ENCODE data around the gene GRAMD1B. TPM values are rescaled to one million over a fixed set of nuclear protein-coding genes. Genes with fewer than 3 reads are reported as not detected.

GRAMD1B gene
- total and polyA plus RNA-seq, 12 donors: 7.3 to 41.0 (median 21.0) TPM

DNA sequence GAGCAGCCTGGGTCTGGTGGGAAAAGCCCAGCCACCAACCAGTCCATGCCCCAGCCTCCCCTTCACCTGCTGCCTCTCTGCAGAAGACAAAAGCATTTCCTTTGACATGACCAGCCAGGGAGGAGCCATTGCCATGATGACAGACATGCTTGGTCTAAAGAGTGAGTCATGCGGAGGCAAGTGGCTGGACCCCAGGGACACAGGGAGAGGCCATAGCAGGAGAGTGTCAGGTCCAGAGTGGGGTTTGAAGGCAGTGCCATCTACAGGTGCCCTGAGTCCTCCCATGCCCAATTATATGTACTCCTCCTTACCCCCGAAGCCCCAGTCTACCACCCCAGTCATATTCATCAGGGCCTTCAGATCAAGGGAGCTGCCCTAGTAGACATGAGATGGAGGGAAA, 157.0 kb downstream of the GRAMD1B start:
- peaks cover 0 to 4% (median 0%) of the 10 kb centered on the region in 7 donors for H3K27me3 ChIP-seq
- WGBS, 2 donors: 95 to 100% methylated on average over 2 of the region's 2 CpGs
- no peaks in the 10 kb centered on the region for H3K9me3 ChIP-seq
- peaks cover 0 to 21% (median 12%) of the 10 kb centered on the region in 9 donors for H3K4me1 ChIP-seq
- intact Hi-C loops (cut with DNase I): no loop called here
- no peak overlapping the region for H3K27ac ChIP-seq
- DNase-seq (no peak), ATAC-seq (no peak)
- TF ChIP-seq CTCF (IDR thresholded peaks at IDR 0.05): no peak
- peaks cover 0 to 10% (median 0%) of the 10 kb centered on the region in 9 donors for H3K36me3 ChIP-seq
- no peak overlapping the region for H3K4me3 ChIP-seq

GRCh38 chr11:123587559-123587958, 157.5 kb downstream of the GRAMD1B start:
- H3K27ac ChIP-seq: no peak overlapping the region
- intact Hi-C loops (cut with DNase I): no loop called here
- 96 to 99% methylated on average over 6 of the region's 6 CpGs for WGBS, 2 donors
- peaks cover 0 to 21% (median 12%) of the 10 kb centered on the region in 9 donors for H3K4me1 ChIP-seq
- no peak for ATAC-seq
- H3K9me3 ChIP-seq: no peaks in the 10 kb centered on the region
- peaks cover 0 to 10% (median 0%) of the 10 kb centered on the region in 9 donors for H3K36me3 ChIP-seq
- DNase-seq: no peak
- H3K27me3 ChIP-seq: peaks cover 0 to 4% (median 0%) of the 10 kb centered on the region in 7 donors
- no peak for TF ChIP-seq CTCF (IDR thresholded peaks at IDR 0.05)
- no peak overlapping the region for H3K4me3 ChIP-seq

DNA sequence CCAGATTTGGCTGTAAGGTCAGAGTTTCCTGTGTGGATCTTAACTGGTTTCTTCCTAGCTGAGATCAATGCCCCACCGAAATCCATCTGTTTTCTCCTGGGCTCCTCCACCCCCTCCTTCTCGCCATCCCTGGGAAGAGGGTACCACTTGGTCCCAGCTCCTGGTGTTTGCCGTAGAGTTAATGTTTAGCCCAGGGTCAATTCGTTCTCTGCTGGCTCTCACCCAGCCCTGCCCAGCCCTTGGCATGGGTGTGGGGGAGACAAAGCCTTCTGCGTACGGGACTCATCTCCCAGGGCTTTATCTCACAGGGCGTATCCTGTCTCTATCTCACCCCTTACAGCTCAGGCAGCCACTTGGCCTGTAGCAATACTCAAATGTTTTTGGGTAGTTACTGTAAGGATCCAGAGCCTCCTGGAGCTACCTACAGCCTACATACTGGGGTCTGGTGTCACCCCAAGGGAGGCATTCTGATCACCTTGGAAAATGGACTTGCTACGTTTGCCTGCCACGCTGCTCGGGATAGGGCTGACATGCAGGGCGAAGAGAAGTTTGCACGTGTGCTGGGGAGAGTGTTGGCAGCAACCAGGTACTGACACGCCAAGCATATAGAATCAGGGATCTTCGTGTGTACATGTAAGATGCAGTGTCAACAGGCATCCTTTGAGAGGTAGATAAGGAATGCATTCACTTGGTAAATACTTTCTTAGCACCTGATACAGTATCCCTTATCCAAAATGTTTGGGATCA, 158.2 kb downstream of the GRAMD1B start:
- ATAC-seq (no peak), DNase-seq (no peak)
- TF ChIP-seq CTCF (IDR thresholded peaks at IDR 0.05): no peak
- intact Hi-C loops (cut with DNase I): no loop called here
- Histone ChIP-seq H3K36me3 (peaks cover 0 to 10% (median 0%) of the 10 kb centered on the region in 9 donors), H3K27ac (no peak overlapping the region), H3K9me3 (no peaks in the 10 kb centered on the region), H3K4me3 (no peak overlapping the region), H3K4me1 (peaks cover 0 to 21% (median 12%) of the 10 kb centered on the region in 9 donors), H3K27me3 (peaks cover 0 to 4% (median 0%) of the 10 kb centered on the region in 7 donors)
- 89 to 90% methylated on average over 14 of the region's 14 CpGs for WGBS, 2 donors

DNA sequence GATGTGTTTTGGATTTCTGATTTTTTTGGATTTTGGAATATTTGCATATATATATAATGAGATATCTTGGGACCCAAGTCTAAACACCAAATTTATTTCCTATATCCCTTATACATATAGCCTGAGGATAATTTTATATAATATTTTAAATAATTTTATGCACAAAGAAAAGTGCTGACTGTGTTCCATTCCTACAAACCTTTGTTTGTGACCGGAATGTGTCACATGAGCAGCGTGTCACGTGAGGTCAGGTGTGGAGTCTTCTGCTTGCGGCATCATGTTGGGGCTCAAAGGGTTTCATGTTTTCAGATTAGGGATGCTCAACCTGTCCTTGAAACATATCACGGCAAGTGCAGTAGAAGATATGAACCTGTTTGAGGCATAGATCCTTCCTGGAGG, 158.8 kb downstream of the GRAMD1B start:
- ATAC-seq: no peak
- 94 to 96% methylated on average over 5 of the region's 5 CpGs for WGBS, 2 donors

More for the DNA sequence above, 158.8 kb downstream of the GRAMD1B start:
- DNase-seq: no peak
- Histone ChIP-seq H3K4me1 (peaks cover 0 to 25% (median 12%) of the 10 kb centered on the region in 9 donors), H3K36me3 (peaks cover 0 to 10% (median 0%) of the 10 kb centered on the region in 9 donors), H3K4me3 (no peak overlapping the region), H3K27me3 (peaks cover 0 to 4% (median 0%) of the 10 kb centered on the region in 7 donors), H3K27ac (no peak overlapping the region), H3K9me3 (no peaks in the 10 kb centered on the region)
- TF ChIP-seq CTCF (IDR thresholded peaks at IDR 0.05): no peak
- intact Hi-C loops (cut with DNase I): no loop called here

Data from heart right ventricle (tissue), 16 donors.